Parathyroid adenoma (tissue), 2 donors: ENCODE data around the gene NUSAP1.

Experiments used
- H2AFZ ChIP-seq: fragments of 300-600 bp; sonication (generic); one replicate; pipeline ENCODE4 v1.7.0; 2017; ENCODE audit warnings: antibody characterized with exemption, mild to moderate bottlenecking
- H3K27ac ChIP-seq: fragments of 300-600 bp; sonication (generic); one replicate; pipeline ENCODE4 v1.7.0; 2017
- H3K27me3 ChIP-seq: fragments of 300-600 bp; sonication (generic); one replicate; pipeline ENCODE4 v1.7.0; 2017; ENCODE audit warnings: low read length; ENCODE audit not compliant: control insufficient read depth, insufficient read depth
- H3K36me3 ChIP-seq: fragments of 300-600 bp; sonication (generic); one replicate; pipeline ENCODE4 v1.7.0; 2017; ENCODE audit warnings: low read length; ENCODE audit not compliant: control insufficient read depth, insufficient read depth
- H3K4me1 ChIP-seq: fragments of 300-600 bp; sonication (generic); one replicate; pipeline ENCODE4 v1.7.0; 2017; ENCODE audit warnings: control low read depth
- H3K4me2 ChIP-seq: fragments of 300-600 bp; sonication (generic); one replicate; pipeline ENCODE4 v1.7.0; 2017; ENCODE audit warnings: low read length
- H3K4me3 ChIP-seq: fragments of 300-600 bp; sonication (generic); one replicate; pipeline ENCODE4 v1.7.0; 2017; ENCODE audit warnings: low read depth, low read length
- H3K79me2 ChIP-seq: fragments of 300-600 bp; sonication (generic); one replicate; pipeline ENCODE4 v1.7.0; 2017; ENCODE audit warnings: control low read depth
- H3K9ac ChIP-seq: fragments of 300-600 bp; sonication (generic); one replicate; pipeline ENCODE4 v1.7.0; 2017; ENCODE audit warnings: mild to moderate bottlenecking
- H3K9me3 ChIP-seq: fragments of 300-600 bp; sonication (generic); one replicate; pipeline ENCODE4 v1.7.0; 2017; ENCODE audit warnings: low read length; ENCODE audit not compliant: control insufficient read depth
- CTCF ChIP-seq: fragments of 300-600 bp; sonication (generic); IDR thresholded peaks from one replicate; pipeline ENCODE4 v1.7.0; 2017; ENCODE audit warnings: antibody characterized with exemption, mild to moderate bottlenecking
- donor health status: primary hyperparathyroidism.

The NUSAP1 gene

GRCh38 chr15:41387646-41388045 is 55.0 kb downstream of the NUSAP1 start:
- H3K27ac ChIP-seq, result no peak overlapping the region
- H3K4me1 ChIP-seq, result no peaks in the 10 kb centered on the region
- H2AFZ ChIP-seq, result no peak overlapping the region
- H3K4me3 ChIP-seq, result no peak overlapping the region
- H3K9me3 ChIP-seq, result no peaks in the 10 kb centered on the region
- no peak for TF ChIP-seq CTCF
- no peak overlapping the region for H3K4me2 ChIP-seq
- no peaks in the 10 kb centered on the region for H3K36me3 ChIP-seq
- no peaks in the 10 kb centered on the region for H3K27me3 ChIP-seq
- no peaks in the 10 kb centered on the region for H3K79me2 ChIP-seq
- H3K9ac ChIP-seq, result no peak overlapping the region

GRCh38 chr15:41392659-41393058 is 60.0 kb downstream of the NUSAP1 start:
- Histone ChIP-seq H3K27me3 (no peaks in the 10 kb centered on the region), H3K79me2 (no peaks in the 10 kb centered on the region), H3K9me3 (no peaks in the 10 kb centered on the region), H3K4me2 (no peak overlapping the region), H2AFZ (no peak overlapping the region), H3K4me3 (no peak overlapping the region), H3K36me3 (no peaks in the 10 kb centered on the region), H3K9ac (no peak overlapping the region), H3K4me1 (no peaks in the 10 kb centered on the region), H3K27ac (no peak overlapping the region)
- no peak for TF ChIP-seq CTCF

- H3K79me2 ChIP-seq, result no peaks in the 10 kb centered on the region
- TF ChIP-seq CTCF, result no peak
These were observed 62.2 kb downstream of the NUSAP1 start for GRCh38 chr15:41394924-41395323.

GRCh38 chr15:41396111-41396510 is 63.4 kb downstream of the NUSAP1 start:
- Histone ChIP-seq H2AFZ (no peak overlapping the region), H3K27ac (no peak overlapping the region), H3K4me2 (no peak overlapping the region), H3K9ac (no peak overlapping the region), H3K9me3 (no peaks in the 10 kb centered on the region), H3K4me1 (no peaks in the 10 kb centered on the region), H3K4me3 (no peak overlapping the region), H3K36me3 (no peaks in the 10 kb centered on the region), H3K79me2 (no peaks in the 10 kb centered on the region), H3K27me3 (no peaks in the 10 kb centered on the region)
- no peak for TF ChIP-seq CTCF

More at GRCh38 chr15:41394924-41395323, 62.2 kb downstream of the NUSAP1 start:
- no peaks in the 10 kb centered on the region for H3K27me3 ChIP-seq
- H3K36me3 ChIP-seq, result no peaks in the 10 kb centered on the region
- H3K9me3 ChIP-seq, result no peaks in the 10 kb centered on the region
- no peak overlapping the region for H3K4me3 ChIP-seq
- H3K4me2 ChIP-seq, result no peak overlapping the region
- H3K9ac ChIP-seq, result no peak overlapping the region
- no peak overlapping the region for H3K27ac ChIP-seq
- H3K4me1 ChIP-seq, result no peaks in the 10 kb centered on the region
- no peak overlapping the region for H2AFZ ChIP-seq

GRCh38 chr15:41401904-41402267 is 69.2 kb downstream of the NUSAP1 start:
- TF ChIP-seq CTCF, result no peak

More at GRCh38 chr15:41401904-41402267, 69.2 kb downstream of the NUSAP1 start:
- Histone ChIP-seq H3K27me3 (no peaks in the 10 kb centered on the region), H2AFZ (peak overlapping the region; percentile 86), H3K4me2 (peak overlapping the region; percentile 69), H3K9ac (peak overlapping the region; percentile 25), H3K36me3 (no peaks in the 10 kb centered on the region), H3K4me3 (peak overlapping the region; percentile 90), H3K4me1 (no peaks in the 10 kb centered on the region), H3K9me3 (no peaks in the 10 kb centered on the region), H3K27ac (peak overlapping the region; percentile 58), H3K79me2 (no peaks in the 10 kb centered on the region)
